Measurements from ENCODE around the gene FANCL.
"Not testable (repeated sequence)": the region's sequence is repeated elsewhere in the genome, so short reads cannot be mapped to it uniquely, and the experiment has no call there.

Gene FANCL

DNA sequence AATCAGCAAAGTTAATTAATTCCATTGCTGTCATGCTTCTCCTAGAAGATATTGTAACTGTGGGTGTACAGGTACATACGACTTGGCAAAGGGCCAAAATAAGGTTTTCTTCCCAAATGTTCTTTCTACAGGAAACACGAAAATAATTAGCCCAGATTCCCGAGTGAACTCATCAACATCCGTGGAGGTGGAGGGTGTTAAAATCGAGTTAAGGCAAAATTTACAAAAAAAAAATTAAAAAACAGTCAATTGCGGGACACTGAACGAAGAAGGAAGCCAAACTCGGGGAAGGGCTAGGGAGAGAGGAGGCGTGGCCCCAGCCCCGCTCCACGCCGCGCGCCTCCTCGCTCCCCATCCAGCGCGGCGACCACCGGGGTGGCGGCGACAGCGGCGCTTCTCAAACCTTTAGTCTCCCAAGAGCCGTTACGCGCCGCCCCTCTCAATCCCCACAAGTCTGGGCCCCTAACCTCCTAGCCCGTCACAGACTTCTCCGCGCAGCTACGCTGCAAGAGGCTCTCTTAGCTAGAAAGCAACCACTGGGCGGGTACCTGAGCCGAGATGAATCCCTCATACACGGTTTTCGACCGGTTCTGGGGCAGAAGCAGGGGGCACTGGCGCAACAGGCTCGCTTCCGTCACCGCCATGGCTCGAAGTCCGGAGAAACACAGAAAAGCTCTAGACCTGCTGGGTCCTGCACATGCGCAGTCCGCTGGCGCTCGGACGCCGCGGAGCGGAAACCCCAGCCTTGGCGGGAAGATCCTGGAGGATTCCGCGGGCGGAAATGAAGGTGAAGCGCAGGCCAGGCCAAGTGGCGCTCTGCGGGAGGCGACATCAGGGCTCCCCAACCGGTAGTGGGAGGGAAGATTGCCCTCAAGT is at the start of gene FANCL:
TSS of gene FANCL (minus strand) at position 656 of the 876 bp plus-strand sequence. CDS start at position 644, 12 bp downstream.
- DNase-seq (ENCODE audit: low read depth) = peak; percentile 68

DNA sequence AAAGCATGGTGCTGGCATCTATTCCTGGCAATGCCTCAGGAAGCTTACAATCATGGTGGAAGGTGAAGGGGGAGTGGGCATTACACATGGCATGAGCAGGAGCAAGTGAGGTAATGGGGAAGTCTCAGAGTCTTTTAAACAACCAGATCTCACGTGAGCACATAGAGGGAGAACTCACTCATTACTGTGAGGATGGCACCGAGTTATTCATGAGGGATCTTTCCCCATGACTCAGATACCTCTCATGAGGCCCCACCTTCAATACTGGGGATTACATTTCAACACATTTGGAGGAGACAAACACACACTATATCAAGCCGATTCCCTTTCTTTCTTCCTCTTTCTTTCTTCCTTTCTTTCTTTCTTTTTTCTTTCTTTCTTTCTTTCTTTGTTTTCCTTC is 47.9 kb upstream of the FANCL start:
- no peak for DNase-seq (ENCODE audit: low read depth)

DNA sequence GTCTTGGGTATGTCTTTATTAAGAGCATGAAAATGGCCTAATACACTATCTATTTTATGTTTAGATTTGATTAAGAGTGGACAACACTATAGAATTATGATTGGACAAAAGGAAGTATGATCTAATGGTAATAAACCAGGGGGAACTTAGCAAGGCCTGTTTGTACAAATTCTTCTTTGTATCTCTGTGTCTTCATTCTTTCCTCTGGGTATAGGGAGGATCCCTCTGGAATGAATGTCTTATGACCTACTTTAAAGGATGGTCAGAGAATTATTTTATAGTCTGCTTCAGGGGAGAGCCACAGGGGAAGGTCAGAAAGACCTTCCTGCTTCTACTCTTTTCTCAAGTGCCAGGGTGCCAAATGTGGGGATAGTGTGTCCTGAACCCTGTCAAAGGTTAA is 42.8 kb upstream of the FANCL start:
- DNase-seq (ENCODE audit: low read depth) = no peak

DNA sequence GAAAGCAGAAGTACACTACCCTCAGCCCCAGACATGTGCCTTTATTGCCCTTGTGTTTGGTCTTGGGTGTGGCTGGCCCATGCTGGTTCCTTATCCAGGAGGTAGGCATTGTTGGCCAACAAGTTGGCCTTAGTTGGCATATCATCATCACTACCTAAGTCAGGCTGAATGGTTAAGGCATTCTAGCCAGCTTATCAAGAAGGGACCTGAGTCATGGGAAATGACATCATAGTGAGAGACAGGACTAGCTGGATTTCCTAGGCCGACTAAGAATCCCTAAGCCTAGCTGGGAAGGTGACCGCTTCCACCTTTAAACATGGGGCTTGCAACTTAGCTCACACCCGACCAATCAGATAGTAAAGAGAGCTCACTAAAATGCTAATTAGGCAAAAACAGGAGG is 34.0 kb upstream of the FANCL start:
- DNase-seq (ENCODE audit: low read depth) = not testable (repeated sequence)

DNA sequence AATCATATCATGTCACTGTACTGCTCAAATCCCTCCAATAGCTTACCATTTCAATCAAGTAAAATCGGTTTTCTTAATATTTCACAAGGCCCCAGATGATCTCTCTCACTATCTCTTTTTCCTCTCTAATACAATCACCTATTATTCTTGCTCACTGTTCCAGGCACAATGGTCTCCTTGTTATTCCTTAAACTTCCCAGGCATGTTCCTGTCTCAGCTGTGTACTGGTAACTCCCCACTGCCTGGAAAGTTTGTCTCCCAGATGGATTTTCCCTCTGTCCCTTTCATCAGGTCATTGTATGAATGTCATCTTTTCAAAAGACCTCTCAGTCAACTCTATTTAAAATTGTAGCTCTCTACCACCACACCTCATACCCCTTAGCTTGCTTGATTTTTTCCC is 30.7 kb upstream of the FANCL start:
- DNase-seq (ENCODE audit: low read depth) = no peak

DNA sequence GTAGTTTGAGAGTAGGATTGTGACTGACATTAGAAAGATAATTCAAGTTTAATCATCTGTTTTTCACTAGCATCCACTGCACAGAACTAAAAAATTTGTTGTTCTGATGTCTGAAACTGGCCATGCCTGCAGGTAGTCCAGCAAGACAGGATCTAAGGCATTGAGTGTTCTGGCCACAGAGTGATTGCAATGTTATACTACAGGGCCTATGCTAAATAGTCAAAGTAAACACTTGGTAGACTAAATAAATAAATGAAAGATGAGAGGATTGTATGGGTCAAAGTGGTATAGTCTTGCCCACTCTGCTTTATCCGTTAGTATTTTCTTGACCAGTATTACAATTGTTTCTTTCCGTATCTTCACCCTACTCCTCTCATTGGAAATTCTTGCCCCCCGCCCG is 27.6 kb upstream of the FANCL start:
- DNase-seq (ENCODE audit: low read depth) = no peak

DNA sequence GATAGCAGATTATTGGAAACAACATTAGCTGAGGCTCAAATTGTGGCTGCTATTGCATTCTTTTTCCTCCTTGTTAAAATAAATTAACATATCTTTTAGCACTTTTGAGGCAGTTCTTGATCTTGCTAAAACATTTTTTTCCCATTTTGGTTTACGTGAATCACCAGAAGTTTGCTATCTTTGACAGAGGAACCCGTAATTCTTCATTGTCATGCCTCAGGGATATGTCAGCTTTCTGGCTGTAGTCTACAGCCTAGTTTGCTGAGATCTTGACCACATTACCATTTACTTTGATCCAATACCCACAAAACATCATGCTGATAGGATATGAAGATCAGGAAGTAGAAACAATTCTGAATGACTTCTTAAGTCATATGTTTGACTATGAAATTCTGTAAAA is 25.1 kb upstream of the FANCL start:
- DNase-seq (ENCODE audit: low read depth) = no peak

DNA sequence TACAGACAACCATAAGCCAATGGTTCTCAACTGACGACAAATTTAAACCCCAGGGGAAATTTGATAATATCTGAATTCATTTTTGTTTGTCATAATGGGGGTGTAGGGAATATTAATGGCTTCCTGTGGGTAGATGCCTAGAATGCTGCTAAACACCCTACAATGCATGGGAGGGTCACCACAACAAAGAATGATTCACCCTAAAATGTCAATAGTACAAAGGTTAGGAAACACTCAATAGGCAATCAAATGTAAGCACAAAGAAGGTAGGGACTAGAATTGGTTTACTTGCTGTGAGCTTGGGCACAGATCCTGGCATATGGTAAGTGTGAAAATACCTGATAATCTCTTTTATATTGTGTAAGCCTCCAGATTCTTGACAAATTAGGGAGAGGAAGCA is 20.1 kb upstream of the FANCL start:
- DNase-seq (ENCODE audit: low read depth) = no peak

DNA sequence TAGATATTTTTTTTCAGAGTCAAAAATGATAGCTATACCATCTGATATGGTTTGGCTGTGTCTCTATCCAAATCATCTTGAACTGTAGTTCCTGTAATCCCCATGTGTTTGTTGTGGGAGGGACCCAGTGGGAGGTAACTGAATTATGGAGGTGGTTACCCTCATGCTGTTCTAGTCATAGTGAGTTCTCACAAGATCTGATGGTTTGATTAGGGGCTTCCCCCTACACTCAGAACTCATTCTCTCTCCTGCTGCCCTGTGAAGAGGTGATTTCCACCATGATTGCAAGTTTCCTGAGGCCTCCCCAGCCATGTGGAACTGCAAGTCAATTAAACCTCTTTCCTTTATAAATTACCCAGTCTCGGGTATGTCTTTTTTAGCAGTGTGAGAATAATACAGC is 17.3 kb upstream of the FANCL start:
- not testable (repeated sequence) for DNase-seq (ENCODE audit: low read depth)

DNA sequence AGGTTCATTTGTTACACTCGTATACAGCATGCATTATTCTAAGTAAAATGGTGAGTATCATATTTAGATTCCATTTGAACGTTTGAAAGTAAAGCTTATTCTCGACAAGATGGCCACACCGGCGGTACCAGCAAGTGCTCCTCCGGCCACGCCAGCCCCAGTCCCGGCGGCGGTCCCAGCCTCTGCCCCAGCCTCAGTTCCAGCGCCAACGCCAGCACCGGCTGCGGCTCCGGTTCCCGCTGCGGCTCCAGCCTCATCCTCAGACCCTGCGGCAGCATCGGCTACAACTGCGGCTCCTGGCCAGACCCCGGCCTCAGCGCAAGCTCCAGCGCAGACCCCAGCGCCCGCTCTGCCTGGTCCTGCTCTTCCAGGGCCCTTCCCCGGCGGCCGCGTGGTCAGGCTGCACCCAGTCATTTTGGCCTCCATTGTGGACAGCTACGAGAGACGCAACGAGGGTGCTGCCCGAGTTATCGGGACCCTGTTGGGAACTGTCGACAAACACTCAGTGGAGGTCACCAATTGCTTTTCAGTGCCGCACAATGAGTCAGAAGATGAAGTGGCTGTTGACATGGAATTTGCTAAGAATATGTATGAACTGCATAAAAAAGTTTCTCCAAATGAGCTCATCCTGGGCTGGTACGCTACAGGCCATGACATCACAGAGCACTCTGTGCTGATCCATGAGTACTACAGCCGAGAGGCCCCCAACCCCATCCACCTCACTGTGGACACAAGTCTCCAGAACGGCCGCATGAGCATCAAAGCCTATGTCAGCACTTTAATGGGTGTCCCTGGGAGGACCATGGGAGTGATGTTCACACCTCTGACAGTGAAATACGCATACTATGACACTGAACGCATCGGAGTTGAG is 10.4 kb upstream of the FANCL start:
- DNase-seq (ENCODE audit: low read depth) = not testable (repeated sequence)

DNA sequence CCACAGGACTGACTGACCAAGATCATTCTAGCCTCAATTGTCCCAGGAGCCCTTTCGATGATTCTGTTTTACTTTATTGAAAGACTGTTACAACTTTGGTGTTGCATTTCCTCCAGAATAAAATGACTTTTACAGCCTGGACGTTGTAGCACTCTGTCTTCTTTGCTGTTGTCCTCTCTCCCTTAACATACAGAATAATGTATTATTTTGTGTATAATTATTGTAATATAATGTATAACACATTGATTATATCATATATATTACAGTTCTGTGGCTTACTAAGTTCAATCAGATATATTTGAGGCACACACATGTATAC is 380 bp upstream of the FANCL start:
- DNase-seq (ENCODE audit: low read depth) = no peak

DNA sequence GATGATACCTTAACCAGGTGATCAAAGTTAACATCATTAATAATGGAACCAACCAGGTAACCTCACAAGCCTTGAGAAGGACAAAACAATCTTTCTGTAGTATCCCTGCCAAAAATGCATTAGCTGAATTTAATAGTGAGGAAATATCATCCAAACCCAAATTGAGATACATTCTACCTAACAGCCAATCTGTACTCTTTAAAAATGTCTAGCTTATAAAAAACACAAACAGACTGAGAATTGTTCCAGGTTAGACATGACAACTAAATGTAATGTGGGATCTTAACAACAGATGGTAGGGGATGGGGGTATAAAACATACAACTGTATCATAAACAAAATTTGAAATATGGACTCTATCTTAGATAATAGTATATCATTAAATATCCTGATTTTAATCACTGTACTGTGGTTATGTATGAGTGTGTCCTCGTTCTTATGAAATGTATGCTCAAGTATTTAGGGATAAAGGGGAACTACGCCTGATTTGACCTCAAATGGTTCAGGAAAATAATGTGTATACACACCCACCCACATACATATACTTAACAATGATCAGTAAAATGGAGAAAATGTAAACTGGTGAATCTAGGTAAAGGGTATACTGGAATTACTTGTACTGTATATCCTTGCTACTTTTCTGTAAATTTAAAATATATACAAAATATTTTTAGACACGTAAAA is 1.7 kb downstream of the FANCL start:
- DNase-seq (ENCODE audit: low read depth) = no peak

DNA sequence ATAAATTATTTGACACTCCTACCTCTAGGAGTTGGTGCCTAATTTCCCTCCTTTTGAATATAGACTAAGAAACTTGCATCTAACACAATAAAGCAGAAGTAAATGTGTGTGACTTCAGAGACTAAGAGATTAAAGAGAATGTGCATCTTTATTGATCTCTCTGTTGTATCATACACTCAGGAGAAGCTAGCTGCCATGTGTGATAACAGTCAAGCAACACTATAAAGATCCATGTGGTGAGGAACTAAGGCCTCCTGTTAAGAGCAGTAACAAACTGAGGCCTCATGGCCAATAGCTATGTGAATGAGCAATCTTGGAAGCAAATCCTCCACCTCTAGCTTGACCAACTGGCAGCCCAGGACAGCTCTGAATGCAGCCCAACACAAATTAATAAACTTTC is 3.4 kb downstream of the FANCL start:
- no peak for DNase-seq (ENCODE audit: low read depth)

DNA sequence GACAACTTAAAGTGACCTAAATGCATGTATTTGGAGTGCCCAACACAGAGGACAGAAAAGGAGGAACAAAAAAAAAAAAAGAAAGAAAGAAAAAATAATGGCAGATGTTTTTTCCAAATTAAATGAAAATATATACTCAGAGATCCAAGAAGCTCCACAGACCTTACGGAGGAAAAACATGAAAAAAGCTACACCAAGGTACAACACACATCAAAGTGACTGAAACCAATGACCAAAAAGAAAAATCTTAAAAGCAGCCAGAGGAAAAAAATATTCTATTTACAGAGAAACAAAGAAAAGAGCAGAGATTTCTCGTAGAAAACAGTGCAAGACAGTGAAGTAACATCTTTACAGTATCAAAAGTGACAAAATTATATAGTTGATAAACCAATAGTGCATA is 5.1 kb downstream of the FANCL start:
- DNase-seq (ENCODE audit: low read depth) = no peak

DNA sequence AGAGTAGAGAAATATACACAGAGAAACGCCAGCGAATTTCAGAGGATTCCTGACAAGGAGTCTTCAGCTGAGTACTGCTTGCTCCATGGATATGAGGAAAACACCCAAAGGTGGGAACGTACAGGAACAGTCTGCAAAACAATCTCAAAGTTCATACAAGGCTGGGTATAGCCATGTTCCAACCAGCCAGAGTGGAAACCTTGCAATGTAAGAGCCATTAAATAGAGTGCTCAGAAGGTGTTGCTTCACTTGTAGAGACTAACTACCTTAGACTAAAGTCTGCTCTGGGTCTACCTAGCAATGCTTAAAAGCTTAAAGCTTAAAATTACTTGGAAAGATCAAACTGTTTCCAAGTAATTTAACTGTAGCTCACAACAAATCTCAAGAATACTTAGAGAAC is 6.0 kb downstream of the FANCL start:
- DNase-seq (ENCODE audit: low read depth) = no peak

DNA sequence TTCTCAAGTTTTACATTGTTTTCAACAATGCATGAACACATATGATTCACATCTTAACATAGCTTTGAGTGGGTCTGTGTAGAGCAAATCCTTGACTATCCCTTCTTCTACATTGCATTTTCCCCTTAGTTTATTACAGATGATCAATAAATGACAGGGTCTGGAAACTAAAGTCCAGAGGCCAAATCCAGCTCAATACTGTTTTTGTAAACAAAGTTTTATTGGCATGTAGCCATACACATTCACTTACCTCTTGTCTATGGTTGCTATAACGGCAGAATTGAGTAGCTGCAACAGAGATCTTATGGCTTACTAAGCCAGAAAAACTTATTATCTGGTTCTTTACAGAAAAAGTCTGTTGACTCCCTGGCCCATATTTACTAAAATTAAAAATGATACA is 12.8 kb downstream of the FANCL start:
- DNase-seq (ENCODE audit: low read depth) = no peak

DNA sequence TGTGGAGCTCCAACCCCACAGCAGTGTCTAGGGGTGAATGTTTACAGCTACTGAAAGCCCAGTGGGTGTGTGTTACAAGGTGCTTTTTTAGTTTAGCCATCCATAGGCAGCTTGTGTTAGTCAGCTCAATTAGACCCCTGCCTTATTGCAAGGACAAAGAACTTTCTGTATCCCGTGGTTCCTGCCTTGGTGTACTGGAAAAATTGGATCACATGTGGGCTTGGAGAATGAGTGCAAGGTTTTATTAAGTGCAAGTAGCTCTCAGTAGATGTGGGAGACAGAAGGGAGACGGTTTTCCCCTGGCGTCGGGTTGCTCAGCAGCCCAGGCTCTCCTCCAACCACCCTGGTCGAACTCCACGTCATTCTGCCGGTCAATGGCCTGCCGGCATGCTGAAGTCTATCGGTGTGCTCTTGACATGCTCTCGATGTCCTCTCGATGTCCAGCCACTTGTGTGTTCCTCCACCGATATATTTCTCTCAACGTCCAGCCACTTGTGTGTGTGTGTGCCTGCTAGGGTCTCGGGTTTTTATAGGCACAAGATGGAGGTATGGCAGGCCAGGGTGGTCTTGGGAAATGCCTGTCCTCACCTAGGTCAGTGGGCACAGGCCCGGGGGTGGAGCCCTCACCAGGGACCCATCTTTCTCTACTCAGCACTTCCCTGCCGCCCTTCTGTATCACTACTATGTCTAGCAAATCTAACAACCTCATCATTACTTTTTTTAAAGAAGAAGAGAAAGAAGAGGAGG is 13.8 kb downstream of the FANCL start:
- no peak for DNase-seq (ENCODE audit: low read depth)

DNA sequence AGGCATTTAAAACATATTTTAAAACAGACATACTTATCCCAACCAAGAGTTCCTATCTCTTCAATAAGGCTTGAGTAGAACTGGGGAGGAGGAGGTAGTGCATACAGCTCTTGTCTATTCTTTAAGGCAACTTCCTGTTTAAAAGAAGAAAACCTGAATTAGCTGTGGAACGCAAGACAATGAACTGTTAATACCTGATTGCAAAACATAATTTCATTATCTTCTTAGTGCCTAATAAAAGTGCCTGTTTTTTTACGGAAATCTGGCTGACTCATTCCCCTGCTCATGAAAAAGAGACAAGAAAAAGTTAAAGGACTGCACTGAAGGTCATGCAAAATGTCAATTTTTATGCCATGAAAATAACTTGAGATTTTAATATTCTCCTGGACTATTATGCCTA is 19.2 kb downstream of the FANCL start:
- no peak for DNase-seq (ENCODE audit: low read depth)

DNA sequence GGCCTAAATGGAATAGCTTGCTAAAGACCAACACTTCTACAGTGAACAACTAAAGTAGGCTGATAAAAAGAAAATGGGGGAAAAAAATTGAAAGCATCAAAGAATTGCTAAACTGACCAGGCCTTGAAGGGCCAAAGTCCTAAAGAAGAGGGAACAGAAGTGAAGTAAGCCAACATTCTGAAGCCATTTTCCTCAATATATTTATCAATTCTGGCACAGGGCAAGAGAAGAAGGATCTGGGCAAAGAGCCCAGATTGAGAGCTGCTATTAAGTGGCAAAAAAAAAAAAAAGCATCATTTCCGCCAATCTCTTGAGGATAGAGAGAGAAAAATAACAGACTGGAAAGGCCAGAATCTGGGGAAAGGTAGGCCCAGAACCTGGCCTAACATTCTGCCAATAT is 25.7 kb downstream of the FANCL start:
- DNase-seq (ENCODE audit: low read depth) = no peak

DNA sequence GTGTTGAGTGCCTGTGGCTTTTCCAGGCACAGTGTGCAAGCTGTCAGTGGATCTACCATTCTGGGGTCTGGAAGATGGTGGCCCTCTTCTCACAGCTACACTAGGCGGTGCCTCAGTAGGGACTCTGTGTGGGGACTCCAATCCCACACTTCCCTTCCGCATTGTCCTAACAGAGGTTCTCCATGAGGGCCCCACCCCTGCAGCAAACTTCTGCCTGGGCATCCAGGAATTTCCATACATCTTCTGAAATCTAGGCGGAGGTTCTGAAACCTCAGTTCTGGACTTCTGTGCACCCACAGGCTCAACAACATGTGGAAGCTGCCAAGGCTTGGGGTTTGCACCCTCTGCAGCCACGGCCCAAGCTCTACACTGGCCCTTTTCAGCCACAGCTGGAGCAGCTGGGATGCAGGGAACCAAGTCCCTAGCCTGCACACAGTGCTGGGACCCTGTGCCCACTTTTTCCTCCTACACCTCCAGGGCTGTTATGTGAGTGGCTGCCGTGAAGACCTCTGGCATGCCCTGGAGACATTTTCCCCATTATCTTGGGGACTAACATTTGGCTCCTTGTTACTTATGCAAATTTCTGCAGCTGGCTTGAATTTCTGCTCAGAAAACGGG is 30.1 kb downstream of the FANCL start:
- not testable (repeated sequence) for DNase-seq (ENCODE audit: low read depth)

DNA sequence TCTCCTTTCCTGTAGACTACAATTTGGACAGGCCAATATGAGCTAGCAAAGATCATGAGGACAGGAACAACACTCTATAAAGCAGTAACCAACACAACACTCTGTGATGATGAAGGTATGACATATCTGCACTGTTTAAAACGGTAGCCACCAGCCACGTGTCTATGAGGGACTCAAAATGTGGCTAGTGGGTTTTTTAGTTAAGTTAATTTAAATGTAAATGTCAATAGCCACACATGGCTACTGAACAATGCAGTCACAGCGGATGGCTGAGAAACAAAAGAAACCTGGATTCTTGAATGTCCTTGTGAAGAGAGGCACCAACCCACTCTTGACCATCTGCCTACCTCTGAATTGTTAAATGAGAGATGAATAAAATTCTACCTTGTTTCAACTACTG is 33.9 kb downstream of the FANCL start:
- no peak for DNase-seq (ENCODE audit: low read depth)

DNA sequence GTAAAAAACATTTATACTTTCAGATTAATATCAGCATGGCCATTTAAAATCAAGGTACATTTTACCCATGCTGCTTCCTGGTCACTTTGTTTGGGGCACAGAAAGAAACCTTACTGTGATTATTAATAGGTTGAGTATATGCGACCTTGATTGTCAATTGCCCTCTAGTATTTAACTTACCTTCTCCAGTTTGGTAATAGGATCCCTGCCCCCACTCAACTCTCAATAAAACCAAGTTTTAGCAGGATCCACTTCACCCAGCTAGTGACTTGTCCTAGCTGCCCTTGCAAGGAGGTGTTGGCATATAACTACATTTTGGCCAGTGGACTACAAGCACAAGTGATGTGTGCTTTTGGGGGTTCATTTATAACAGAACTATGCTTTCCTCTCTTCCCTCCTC is 34.3 kb downstream of the FANCL start:
- DNase-seq (ENCODE audit: low read depth) = no peak
